A673 (cell line): ENCODE measurements around the gene SH3RF3. TPM values are rescaled to one million over a fixed set of nuclear protein-coding genes. Genes with fewer than 3 reads are reported as not detected.

Experiments used
- BruUV-seq: library from RNA; stranded (reverse); fragments of 400-500 nt; replicated peaks from 2 replicates; lab custom pipeline; 2021; lab: Mats Ljungman, UMichigan
- CTCF ChIA-PET: fragments of 300-600 bp; sonication (Branson Sonifier 250); formaldehyde crosslinking; loops from one replicate; lab custom pipeline; 2022; ENCODE audit warnings: antibody characterized with exemption; lab: Charles Lee
- POLR2A ChIA-PET: fragments of 300-600 bp; sonication (Branson Sonifier 250); formaldehyde crosslinking; loops from one replicate; lab custom pipeline; 2022; ENCODE audit warnings: antibody characterized with exemption; ENCODE audit not compliant: low non-redundant PET; lab: Charles Lee
- DNase-seq: peaks from one replicate; pipeline ENCODE4 v3.0.0-alpha.2; 2015; ENCODE audit warnings: low spot score
- H3K27ac ChIP-seq: fragments of 200-600 bp; sonication (generic); 2 replicates; pipeline ENCODE4 v1.5.1; 2016; ENCODE audit warnings: mixed run types, low read depth, mild to moderate bottlenecking, mixed read lengths, antibody characterized with exemption, low read length; ENCODE audit not compliant: poor library complexity, severe bottlenecking
- H3K27me3 ChIP-seq: fragments of 200-600 bp; sonication (generic); replicated peaks from 2 replicates; pipeline ENCODE4 v1.6.1; 2017; ENCODE audit warnings: mixed run types, low read depth, mild to moderate bottlenecking, mixed read lengths, antibody characterized with exemption, low read length; ENCODE audit not compliant: insufficient read depth, poor library complexity
- H3K36me3 ChIP-seq: fragments of 200-600 bp; sonication (generic); 2 replicates; pipeline ENCODE4 v1.6.1; 2016; ENCODE audit warnings: mixed run types, mild to moderate bottlenecking, mixed read lengths, antibody characterized with exemption, low read length; ENCODE audit not compliant: insufficient read depth, poor library complexity, severe bottlenecking
- H3K4me1 ChIP-seq: fragments of 200-600 bp; sonication (generic); 2 replicates; pipeline ENCODE4 v1.6.1; 2017; ENCODE audit warnings: mixed run types, mild to moderate bottlenecking, mixed read lengths, antibody characterized with exemption, low read length; ENCODE audit not compliant: insufficient read depth, poor library complexity, severe bottlenecking
- H3K4me3 ChIP-seq: fragments of 200-600 bp; sonication (generic); 2 replicates; pipeline ENCODE4 v1.5.1; 2016; ENCODE audit warnings: low read depth, mixed run types, mild to moderate bottlenecking, mixed read lengths, low read length; ENCODE audit not compliant: poor library complexity, severe bottlenecking
- H3K9me3 ChIP-seq: fragments of 200-600 bp; sonication (generic); 2 replicates; pipeline ENCODE4 v1.6.1; 2016; ENCODE audit warnings: mixed run types, low read depth, mild to moderate bottlenecking, mixed read lengths, antibody characterized with exemption, low read length; ENCODE audit not compliant: poor library complexity, severe bottlenecking
- CTCF ChIP-seq: fragments of 300-800, 200-600 bp; sonication (generic); conservative IDR thresholded peaks from 2 replicates; pipeline ENCODE4 v1.5.1; 2017; ENCODE audit warnings: low read depth, mild to moderate bottlenecking, antibody characterized with exemption, low read length, moderate library complexity, mixed read lengths
- EZH2 ChIP-seq: fragments of 200-600 bp; sonication (generic); IDR thresholded peaks from 2 replicates; pipeline ENCODE4 v1.6.1; 2017; ENCODE audit warnings: borderline replicate concordance, low read depth, mild to moderate bottlenecking, mixed read lengths, antibody characterized with exemption, low read length; ENCODE audit not compliant: poor library complexity, severe bottlenecking
- intact Hi-C: fragments of 100-400 bp; cut with micrococcal nuclease; formaldehyde crosslinking; loops from one replicate; pipeline ENCODE4 v1.10.0; 2022; ENCODE audit not compliant: unreplicated experiment
- microRNA-seq: library from miRNA; unstranded; fragments of <30 nt; microRNA quantifications from one replicate; pipeline ENCODE4 v1.2.0, GENCODE V29; 2021
- total RNA-seq: library from RNA; stranded (reverse); gene quantifications from 2 replicates; pipeline ENCODE4 v1.2.3, GENCODE V29; 2021

The SH3RF3 gene
- total RNA-seq, 1 experiment from 2014 or later: 0.15 TPM

- ChIA-PET CTCF (interaction anchor here (0.6 to 1.9 kb wide), 5 partner anchors 12 to 190 kb away, joined by 3 to 12 read pairs (median 4); no protein-coding TSS in a partner anchor), POLR2A (no interaction called here)
- no TSS peak for BruUV-seq
- no peaks in the 10 kb centered on the region for H3K27me3 ChIP-seq
- H3K36me3 ChIP-seq: peaks cover 15% of the 10 kb centered on the region
- peak; percentile 77 for DNase-seq
- H3K27ac ChIP-seq: no peak overlapping the region
- no peaks in the 10 kb centered on the region for H3K9me3 ChIP-seq
- no peaks in the 10 kb centered on the region for H3K4me1 ChIP-seq
- H3K4me3 ChIP-seq: no peak overlapping the region
- peak; percentile 91 for TF ChIP-seq CTCF
- no peak for TF ChIP-seq EZH2
- intact Hi-C loops: loop anchor here (1.0 to 5.0 kb wide), 3 partner anchors 66 to 190 kb away; partner anchors contain the start of genes SEPTIN10 and SOWAHC
Measured at GRCh38 chr2:109545828-109546713, 417.1 kb downstream of the SH3RF3 start.

GRCh38 chr2:109547280-109547679 is 418.3 kb downstream of the SH3RF3 start:
- Histone ChIP-seq H3K36me3 (peaks cover 18% of the 10 kb centered on the region), H3K4me1 (no peaks in the 10 kb centered on the region), H3K9me3 (no peaks in the 10 kb centered on the region), H3K4me3 (no peak overlapping the region), H3K27me3 (no peaks in the 10 kb centered on the region), H3K27ac (no peak overlapping the region)
- ChIA-PET POLR2A (no interaction called here), CTCF (interaction anchor here (1.9 kb wide), 1 partner anchor 189 kb away, joined by 12 read pairs; no protein-coding TSS in a partner anchor)
- no peak for TF ChIP-seq EZH2
- intact Hi-C loops: loop anchor here (5.0 kb wide), 2 partner anchors 65 to 180 kb away; partner anchors contain the start of genes SEPTIN10 and SOWAHC
- BruUV-seq: no TSS peak
- DNase-seq: no peak

- Histone ChIP-seq H3K36me3 (peaks cover 27% of the 10 kb centered on the region), H3K4me1 (no peaks in the 10 kb centered on the region), H3K27me3 (no peaks in the 10 kb centered on the region), H3K9me3 (no peaks in the 10 kb centered on the region), H3K27ac (no peak overlapping the region), H3K4me3 (no peak overlapping the region)
- ChIA-PET POLR2A (no interaction called here), CTCF (no interaction called here)
- BruUV-seq: no TSS peak
- intact Hi-C loops: loop anchor here (5.0 kb wide), 2 partner anchors 63 to 178 kb away; partner anchors contain the start of genes SEPTIN10 and SOWAHC
- DNase-seq: no peak
- no peak for TF ChIP-seq EZH2
Measured at GRCh38 chr2:109549016-109549590, 420.1 kb downstream of the SH3RF3 start.

Small RNAs within 50 kb of the gene (microRNA-seq; reads per million reads assigned to microRNA genes)
- gene MIR4265 (not detected), gene MIR4266 (not detected)

Other genes starting within 250 kb of the SH3RF3 start
- not detected in 2 replicates for gene EDAR, start 140.0 kb upstream of the SH3RF3 start, total RNA-seq